ENCODE measurements around the gene HLA-G. TPM values are rescaled to one million over a fixed set of nuclear protein-coding genes. Genes with fewer than 3 reads are reported as not detected.

HLA-G gene
- total RNA-seq, 2 donors from 2014 or later = 1.8 TPM; not detected in 1

DNA sequence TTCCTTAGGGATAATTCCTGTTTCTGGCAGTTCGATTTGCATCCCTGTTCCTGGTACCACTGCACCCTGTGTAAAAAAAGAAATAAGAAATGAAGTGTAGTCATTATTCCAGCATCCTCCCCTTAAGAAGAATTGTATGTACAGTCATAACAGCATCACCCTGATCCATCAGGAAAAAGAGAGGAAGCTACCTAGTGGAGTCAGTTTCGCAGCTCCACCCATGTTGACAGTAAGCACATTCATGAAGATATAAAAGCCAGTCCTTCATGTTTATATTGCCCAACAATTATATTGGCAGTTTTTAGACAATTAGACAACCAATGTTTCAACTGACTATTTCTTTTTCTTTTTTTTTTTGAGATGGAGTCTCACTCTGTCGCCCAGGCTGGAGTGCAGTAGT, 21.2 kb upstream of the HLA-G start:
- no peaks in the 10 kb centered on the region for H3K4me1 ChIP-seq (replicated peaks)
- H3K36me3 ChIP-seq = no peaks in the 10 kb centered on the region
- H3K4me3 ChIP-seq = no peak overlapping the region
- TF ChIP-seq POLR2AphosphoS5 (IDR thresholded peaks at IDR 0.05) (no peak), POLR2A (IDR thresholded peaks at IDR 0.05) (no peak), CTCF (IDR thresholded peaks at IDR 0.05) (no peak)
- WGBS = 97% methylated on average over 3 of the region's 3 CpGs
- H3K9me3 ChIP-seq = no peaks in the 10 kb centered on the region
- no peak overlapping the region for H3K27ac ChIP-seq
- DNase-seq (ENCODE audit: low spot score) = no peak
- intact Hi-C loops (cut with DNase I) = no loop called here
- H3K27me3 ChIP-seq (replicated peaks; ENCODE audit: insufficient read depth) = no peaks in the 10 kb centered on the region

DNA sequence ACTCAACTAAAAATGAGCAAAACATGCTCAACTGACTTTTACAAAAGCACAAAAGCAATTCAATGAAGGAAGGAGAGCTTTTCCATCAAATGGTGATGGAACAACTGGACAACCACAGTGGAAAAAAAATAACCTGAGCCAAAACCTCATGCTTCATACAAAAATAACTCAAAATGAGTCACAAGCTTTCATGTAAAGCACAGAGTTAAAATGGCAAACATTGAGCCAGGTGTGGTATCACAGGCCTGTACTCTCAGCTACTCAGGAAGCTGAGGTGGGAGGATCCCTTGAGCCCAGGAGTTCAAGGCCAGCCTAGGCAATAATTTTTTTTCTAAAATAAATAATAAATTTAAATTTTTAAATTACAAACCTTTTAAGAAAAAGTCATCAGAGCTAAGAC, 18.4 kb upstream of the HLA-G start:
- Histone ChIP-seq H3K9me3 (no peaks in the 10 kb centered on the region), H3K4me1 (replicated peaks) (no peaks in the 10 kb centered on the region), H3K36me3 (no peaks in the 10 kb centered on the region), H3K27me3 (replicated peaks; ENCODE audit: insufficient read depth) (no peaks in the 10 kb centered on the region), H3K27ac (no peak overlapping the region), H3K4me3 (no peak overlapping the region)
- intact Hi-C loops (cut with DNase I) = no loop called here
- TF ChIP-seq POLR2AphosphoS5 (IDR thresholded peaks at IDR 0.05) = no peak
- no peak for TF ChIP-seq POLR2A (IDR thresholded peaks at IDR 0.05)
- TF ChIP-seq CTCF (IDR thresholded peaks at IDR 0.05) = no peak
- DNase-seq (ENCODE audit: low spot score) = no peak

DNA sequence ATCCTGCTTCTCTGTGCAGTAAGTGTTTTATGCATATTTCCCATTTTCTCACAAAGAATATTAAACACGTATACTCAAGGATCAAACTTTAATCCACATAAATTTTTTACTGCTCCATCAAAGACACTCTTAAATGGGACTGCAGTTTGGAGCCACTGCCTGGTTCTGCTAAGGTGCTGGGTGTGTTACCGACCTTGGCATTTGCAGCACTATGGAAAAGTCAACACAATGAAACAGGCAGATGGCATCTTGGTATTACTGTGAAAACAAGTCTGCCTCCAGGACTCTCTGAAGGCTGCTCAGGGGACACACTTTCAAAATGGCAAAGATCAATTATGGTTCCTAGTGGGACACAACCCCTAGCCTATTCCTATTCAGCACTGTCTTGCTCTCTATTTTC, 17.3 kb upstream of the HLA-G start:
- Histone ChIP-seq H3K9me3 (no peaks in the 10 kb centered on the region), H3K27ac (no peak overlapping the region), H3K4me3 (no peak overlapping the region), H3K36me3 (no peaks in the 10 kb centered on the region), H3K27me3 (replicated peaks; ENCODE audit: insufficient read depth) (no peaks in the 10 kb centered on the region), H3K4me1 (replicated peaks) (no peaks in the 10 kb centered on the region)
- TF ChIP-seq CTCF (IDR thresholded peaks at IDR 0.05) (no peak), POLR2AphosphoS5 (IDR thresholded peaks at IDR 0.05) (peak; percentile 87)
- intact Hi-C loops (cut with DNase I) = no loop called here
- peak; percentile 64 for DNase-seq (ENCODE audit: low spot score)
- 46% methylated on average over 2 of the region's 2 CpGs for WGBS

DNA sequence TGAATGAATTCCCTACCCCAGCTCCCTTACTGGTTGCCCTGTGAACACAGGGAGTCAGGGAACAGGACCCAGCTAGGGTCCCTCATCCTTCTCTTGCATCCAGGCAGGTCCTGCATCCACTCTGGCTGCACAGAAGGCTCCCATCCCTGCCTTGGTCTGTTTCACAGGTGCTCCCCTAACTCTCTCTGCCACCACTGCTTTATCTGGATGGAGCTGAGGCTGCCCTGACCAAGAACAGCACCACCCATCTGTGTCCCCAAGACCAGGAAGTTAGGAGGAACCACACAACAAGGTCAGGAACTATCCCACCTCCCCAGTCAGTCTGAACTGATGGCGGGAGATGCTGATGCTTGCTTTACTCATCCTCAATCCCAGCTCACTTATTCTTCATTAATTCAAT, 16.2 kb upstream of the HLA-G start:
- TF ChIP-seq POLR2AphosphoS5 (IDR thresholded peaks at IDR 0.05) = no peak

DNA sequence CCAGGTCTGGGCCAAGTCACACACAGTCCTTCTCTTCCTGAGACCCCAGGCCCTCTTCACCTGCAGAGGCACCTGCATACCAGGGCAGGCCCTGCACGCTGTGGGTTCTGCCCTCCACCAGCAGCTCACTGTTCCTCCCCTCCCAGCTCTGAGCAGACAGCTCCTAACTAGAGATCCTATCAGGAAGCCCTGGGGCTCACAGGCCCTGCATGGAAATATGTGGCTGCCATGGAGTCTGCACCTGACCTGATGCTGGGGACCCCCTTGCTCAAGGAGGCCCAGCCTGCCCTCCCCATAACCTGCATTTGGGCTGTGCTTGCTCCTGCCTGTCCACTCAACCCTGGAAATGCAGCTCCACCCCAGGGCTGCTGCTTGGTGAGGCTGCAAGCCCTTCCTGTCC, 14.6 kb upstream of the HLA-G start:
- DNase-seq (ENCODE audit: low spot score) = no peak
- intact Hi-C loops (cut with DNase I) = no loop called here
- 88% methylated on average over 1 of the region's 1 CpG for WGBS

More for the DNA sequence above, 16.2 kb upstream of the HLA-G start:
- 100% methylated on average over 1 of the region's 1 CpG for WGBS
- intact Hi-C loops (cut with DNase I) = no loop called here
- no peak for DNase-seq (ENCODE audit: low spot score)
- Histone ChIP-seq H3K27me3 (replicated peaks; ENCODE audit: insufficient read depth) (no peaks in the 10 kb centered on the region), H3K36me3 (no peaks in the 10 kb centered on the region), H3K4me3 (no peak overlapping the region), H3K4me1 (replicated peaks) (no peaks in the 10 kb centered on the region), H3K9me3 (no peaks in the 10 kb centered on the region), H3K27ac (no peak overlapping the region)

More for the DNA sequence above, 14.6 kb upstream of the HLA-G start:
- H3K36me3 ChIP-seq = no peaks in the 10 kb centered on the region
- H3K4me3 ChIP-seq = no peak overlapping the region
- no peak overlapping the region for H3K27ac ChIP-seq
- no peak for TF ChIP-seq POLR2A (IDR thresholded peaks at IDR 0.05)
- no peak for TF ChIP-seq CTCF (IDR thresholded peaks at IDR 0.05)
- no peaks in the 10 kb centered on the region for H3K4me1 ChIP-seq (replicated peaks)
- no peaks in the 10 kb centered on the region for H3K9me3 ChIP-seq
- no peaks in the 10 kb centered on the region for H3K27me3 ChIP-seq (replicated peaks; ENCODE audit: insufficient read depth)

Measured in prostate gland (tissue), 2 donors.